HEK293T (cell line): Measurements from ENCODE around the gene CD96.

Experiments
- CTBP1 ChIP-seq: fragments of 450-650 bp; IDR thresholded peaks from 2 replicates; pipeline ENCODE4 v1.6.1; 2016; ENCODE audit warnings: borderline replicate concordance
- FOXA1 ChIP-seq: fragments of 450-650 bp; IDR thresholded peaks from 2 replicates; pipeline ENCODE4 v1.6.1; 2016; ENCODE audit warnings: mild to moderate bottlenecking
- FOXK2 ChIP-seq: fragments of 450-650 bp; IDR thresholded peaks from 2 replicates; pipeline ENCODE4 v1.6.1; 2016; ENCODE audit warnings: mild to moderate bottlenecking
- FOXM1 ChIP-seq: fragments of 450-650 bp; IDR thresholded peaks from 2 replicates; pipeline ENCODE4 v1.6.1; 2017; ENCODE audit warnings: mild to moderate bottlenecking, borderline replicate concordance
- HDGF ChIP-seq: fragments of 450-650 bp; IDR thresholded peaks from 2 replicates; pipeline ENCODE4 v1.6.1; 2017; ENCODE audit warnings: antibody characterized with exemption, borderline replicate concordance
- L3MBTL2 ChIP-seq: fragments of 450-650 bp; conservative IDR thresholded peaks from 2 replicates; pipeline ENCODE4 v1.6.1; 2016; ENCODE audit warnings: mild to moderate bottlenecking
- NFRKB ChIP-seq: fragments of 450-650 bp; IDR thresholded peaks from 2 replicates; pipeline ENCODE4 v1.6.1; 2016; ENCODE audit warnings: mild to moderate bottlenecking, moderate library complexity
- SP1 ChIP-seq: fragments of 450-650 bp; IDR thresholded peaks from 2 replicates; pipeline ENCODE4 v1.6.1; 2017

DNA sequence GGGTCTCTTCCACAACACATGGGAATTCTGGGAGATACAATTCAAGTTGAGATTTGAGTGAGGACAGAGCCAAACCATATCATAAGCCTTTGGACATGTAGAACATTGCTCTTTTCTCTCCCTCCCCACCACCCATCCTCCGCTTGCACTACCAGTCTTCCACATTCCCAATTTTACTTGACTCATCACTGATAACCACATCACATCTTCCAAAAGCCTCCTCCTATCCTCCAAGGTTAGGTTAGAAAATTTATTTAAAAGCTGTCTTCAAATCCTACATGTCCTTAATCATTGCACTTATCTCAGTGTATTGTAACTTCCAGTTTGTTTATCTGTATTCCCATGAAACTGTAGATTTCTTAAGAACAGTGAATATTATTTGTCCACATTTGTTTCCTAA, 42.7 kb downstream of the CD96 start:
- no peak for TF ChIP-seq FOXA1
- no peak for TF ChIP-seq HDGF
- no peak for TF ChIP-seq L3MBTL2
- no peak for TF ChIP-seq CTBP1
- no peak for TF ChIP-seq FOXM1
- TF ChIP-seq NFRKB = no peak
- no peak for TF ChIP-seq SP1
- TF ChIP-seq FOXK2 = no peak
